ENCODE results near the gene TTPAL.

DNA sequence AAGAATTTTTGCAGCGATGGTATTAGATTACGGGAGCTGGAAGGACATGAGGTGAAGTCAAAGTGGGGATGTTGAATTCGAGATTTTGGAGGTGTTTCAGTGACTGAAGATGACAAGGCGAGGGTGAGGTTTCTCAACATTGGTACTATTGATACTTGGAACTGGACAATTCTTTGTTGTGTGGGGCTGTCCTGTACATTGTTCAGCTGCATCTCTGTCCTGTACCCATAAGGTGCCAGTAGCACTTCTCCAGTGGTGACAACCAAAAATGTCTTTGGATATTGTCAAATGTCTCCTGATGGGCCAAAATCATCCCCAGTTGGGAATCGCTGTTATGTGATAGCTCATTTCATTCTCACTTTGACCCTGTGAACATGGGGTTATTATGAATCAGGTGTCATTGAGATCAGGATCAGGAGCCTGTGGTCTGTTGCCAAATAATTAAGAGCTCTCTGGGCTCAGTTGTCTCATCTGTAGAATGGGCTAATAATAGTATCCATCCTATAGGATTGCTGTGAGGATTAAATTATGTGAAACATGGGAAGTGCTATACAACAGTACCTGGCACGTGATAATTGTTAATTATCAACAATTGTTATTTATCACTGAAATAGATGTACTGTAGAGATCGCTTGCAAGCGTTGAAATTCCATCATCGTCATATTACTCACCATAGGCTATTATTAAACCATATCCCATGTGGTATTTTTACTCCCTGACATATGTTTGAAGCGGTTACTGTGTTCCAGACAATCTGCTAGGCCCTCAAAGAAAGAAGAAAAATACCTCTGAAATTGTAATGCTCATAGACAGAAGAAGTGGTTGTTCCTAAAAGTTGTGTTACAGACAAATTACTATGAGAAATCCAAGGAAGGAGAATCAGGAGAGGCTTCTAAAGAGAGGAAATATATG, 48.5 kb upstream of the TTPAL start:
- TF ChIP-seq GATA2 (CRISPR knock-in tag; IDR thresholded peaks at IDR 0.05) (no peak), TAF1 (IDR thresholded peaks at IDR 0.05; ENCODE audit: borderline replicate concordance, low read depth, low read length) (no peak)
